Lung (tissue), 12 donors: Measurements from ENCODE around the gene NAPEPLD. TPM values are rescaled to one million over a fixed set of nuclear protein-coding genes. Genes with fewer than 3 reads are reported as not detected.
"Not testable (repeated sequence)": the region's sequence is repeated elsewhere in the genome, so short reads cannot be mapped to it uniquely, and the experiment has no call there.

ENCODE experiments used
- ATAC-seq: fragments of 200-7000 bp; cut with Tn5 transposase; one replicate; pipeline ENCODE4 v1.9.1; 2020; ENCODE audit warnings: moderate number of reproducible peaks; ENCODE audit not compliant: insufficient read depth, low FRiP score
- DNase-seq, 3 donors: peaks; one replicate each; pipeline ENCODE4 v3.0.0-alpha.2; 2013 to 2017
- H3K27ac ChIP-seq, 2 donors: one replicate each; pipeline ENCODE4 v1.5.1; 2013; ENCODE audit warnings: mild to moderate bottlenecking in 2 of 2, moderate library complexity in 2 of 2, control low read depth in 1 of 2, inconsistent platforms in 1 of 2, low read depth in 1 of 2, low read length in 1 of 2
- H3K27me3 ChIP-seq, 3 donors: one replicate each; pipeline ENCODE4 v1.5.1; 2013; ENCODE audit warnings: low read length in 2 of 3; ENCODE audit not compliant: control insufficient read depth in 3 of 3, insufficient read depth in 3 of 3
- H3K36me3 ChIP-seq, 4 donors: one replicate each; pipeline ENCODE4 v1.5.1; 2013; ENCODE audit warnings: low read length in 4 of 4, mild to moderate bottlenecking in 1 of 4, moderate library complexity in 1 of 4; ENCODE audit not compliant: control insufficient read depth in 4 of 4, insufficient read depth in 4 of 4
- H3K4me1 ChIP-seq, 5 donors: one replicate each; pipeline ENCODE4 v1.5.1; 2013; ENCODE audit warnings: low read length in 5 of 5, mild to moderate bottlenecking in 2 of 5, moderate library complexity in 1 of 5; ENCODE audit not compliant: control insufficient read depth in 5 of 5, insufficient read depth in 5 of 5
- H3K4me3 ChIP-seq: one replicate; pipeline ENCODE4 v1.5.1; 2013; ENCODE audit warnings: mild to moderate bottlenecking, control low read depth, moderate library complexity
- H3K9ac ChIP-seq, 2 donors: one replicate each; pipeline ENCODE4 v1.5.1; 2013; ENCODE audit warnings: low read length in 2 of 2, control low read depth in 1 of 2; ENCODE audit not compliant: insufficient read depth in 1 of 2
- H3K9me3 ChIP-seq, 4 donors: one replicate each; pipeline ENCODE4 v1.5.1; 2013; ENCODE audit warnings: low read length in 3 of 4, mild to moderate bottlenecking in 1 of 4, moderate library complexity in 1 of 4; ENCODE audit not compliant: control insufficient read depth in 4 of 4, insufficient read depth in 3 of 4
- WGBS, 2 donors: extraction: QIAGEN DNeasy Blood & Tissue Kit; methylation state at CpG; one replicate each; pipeline ENCODE4 v1.1.7; 2013; 5-methylcytosine and 5-hydroxymethylcytosine counted together
- polyA plus RNA-seq, 2 donors: library from polyadenylated mRNA; stranded (reverse); fragments of 200-250 nt; gene quantifications; one replicate each; pipeline ENCODE4 v1.2.1, GENCODE V29; 2013
- total RNA-seq, 2 donors: library from RNA; depleted of rRNA in 1 of 2; stranded (reverse); fragments of >200 nt in 1 of 2; gene quantifications; one replicate each; pipeline ENCODE4 v1.2.1, GENCODE V29; 2014 to 2021
- TF ChIP-seq, protein P1 (sequence below): IDR thresholded peaks from 2 replicates; pipeline ENCODE4 v1.5.1; 2012; ENCODE audit warnings: mild to moderate bottlenecking; ENCODE audit errors: control extremely low read depth, extremely low read depth
- donor health status: control.
- donor health status: control.
- donor health status: Bipolar disorder and iron deficiency.
- donor health status: healthy.
- donor health status: DM: yes; HTN: yes; CAD: no.

Gene NAPEPLD
- total and polyA plus RNA-seq, 4 donors, result 2.9 to 37.0 (median 8.9) TPM

DNA sequence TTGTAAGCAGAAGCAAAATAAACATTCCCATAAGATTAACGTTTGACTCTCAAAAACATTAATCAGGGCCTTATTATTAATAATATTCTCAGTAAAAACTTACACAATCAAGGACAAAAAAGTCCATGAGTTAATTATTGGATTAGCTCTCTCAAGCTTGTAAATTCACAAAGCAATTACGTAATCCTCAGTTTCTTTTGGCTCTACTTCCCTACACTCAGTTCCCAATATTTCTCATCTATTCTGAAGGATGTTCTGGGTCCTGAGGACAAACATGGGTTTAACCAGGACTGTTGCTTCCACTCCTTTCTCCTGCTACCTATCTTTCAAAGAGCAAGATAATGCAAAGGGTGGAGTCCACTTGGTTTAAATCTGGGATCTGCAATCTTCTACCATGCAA is 89.4 kb downstream of the NAPEPLD start:
- Histone ChIP-seq H3K9ac (no peak overlapping the region), H3K4me1 (no peaks in the 10 kb centered on the region), H3K4me3 (no peak overlapping the region), H3K9me3 (no peaks in the 10 kb centered on the region), H3K27me3 (no peaks in the 10 kb centered on the region), H3K36me3 (no peaks in the 10 kb centered on the region), H3K27ac (no peak overlapping the region)
- ATAC-seq, result no peak
- 41 to 61% methylated on average over 2 of the region's 2 CpGs for WGBS, 2 donors
- DNase-seq, result peak in 1 of 3 donors; percentile 16
- TF ChIP-seq, protein P1, sequence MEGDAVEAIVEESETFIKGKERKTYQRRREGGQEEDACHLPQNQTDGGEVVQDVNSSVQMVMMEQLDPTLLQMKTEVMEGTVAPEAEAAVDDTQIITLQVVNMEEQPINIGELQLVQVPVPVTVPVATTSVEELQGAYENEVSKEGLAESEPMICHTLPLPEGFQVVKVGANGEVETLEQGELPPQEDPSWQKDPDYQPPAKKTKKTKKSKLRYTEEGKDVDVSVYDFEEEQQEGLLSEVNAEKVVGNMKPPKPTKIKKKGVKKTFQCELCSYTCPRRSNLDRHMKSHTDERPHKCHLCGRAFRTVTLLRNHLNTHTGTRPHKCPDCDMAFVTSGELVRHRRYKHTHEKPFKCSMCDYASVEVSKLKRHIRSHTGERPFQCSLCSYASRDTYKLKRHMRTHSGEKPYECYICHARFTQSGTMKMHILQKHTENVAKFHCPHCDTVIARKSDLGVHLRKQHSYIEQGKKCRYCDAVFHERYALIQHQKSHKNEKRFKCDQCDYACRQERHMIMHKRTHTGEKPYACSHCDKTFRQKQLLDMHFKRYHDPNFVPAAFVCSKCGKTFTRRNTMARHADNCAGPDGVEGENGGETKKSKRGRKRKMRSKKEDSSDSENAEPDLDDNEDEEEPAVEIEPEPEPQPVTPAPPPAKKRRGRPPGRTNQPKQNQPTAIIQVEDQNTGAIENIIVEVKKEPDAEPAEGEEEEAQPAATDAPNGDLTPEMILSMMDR, result no peak

DNA sequence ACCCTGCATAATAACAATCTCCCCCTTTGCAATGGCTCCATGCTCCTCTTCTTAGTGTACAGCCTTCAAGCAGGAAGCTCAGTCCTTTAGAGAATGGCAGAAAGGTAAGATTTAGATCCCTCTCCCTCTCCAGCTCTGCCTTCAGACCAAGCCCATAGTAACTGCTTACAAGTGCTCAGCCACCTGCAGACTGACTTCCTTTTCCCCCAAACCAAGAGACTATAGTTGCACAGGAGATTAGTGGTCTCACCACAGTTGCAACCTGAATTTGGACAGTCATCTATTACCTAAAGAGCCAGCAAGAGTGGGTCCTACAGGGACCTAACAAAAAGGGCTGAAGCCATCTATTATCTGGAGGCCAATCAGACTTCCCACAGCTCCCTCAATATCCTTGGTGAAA is 90.8 kb downstream of the NAPEPLD start:
- Histone ChIP-seq H3K9me3 (no peaks in the 10 kb centered on the region), H3K9ac (no peak overlapping the region), H3K27me3 (no peaks in the 10 kb centered on the region), H3K36me3 (peaks cover 0 to 2% (median 0%) of the 10 kb centered on the region in 4 donors), H3K4me1 (no peaks in the 10 kb centered on the region), H3K27ac (no peak overlapping the region), H3K4me3 (no peak overlapping the region)
- TF ChIP-seq, protein P1, result no peak
- no peak for DNase-seq
- no peak for ATAC-seq

DNA sequence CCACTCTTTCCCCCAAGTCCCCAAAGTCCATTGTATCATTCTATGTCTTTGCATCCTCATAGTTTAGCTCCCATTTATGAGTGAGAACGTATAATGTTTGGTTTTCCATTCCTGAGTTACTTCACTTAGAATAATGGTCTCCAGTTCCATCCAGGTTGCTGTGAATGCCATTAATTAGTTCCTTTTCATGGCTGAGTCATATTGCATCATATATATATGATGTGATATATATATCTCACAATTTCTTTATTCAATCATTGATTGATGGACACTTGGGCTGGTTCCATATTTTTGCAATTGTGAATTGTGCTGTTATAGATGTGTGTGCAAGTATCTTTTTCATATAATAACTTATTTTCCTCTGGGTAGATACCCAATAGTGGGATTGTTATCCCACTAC is 92.9 kb downstream of the NAPEPLD start:
- DNase-seq, result not testable (repeated sequence)
- whole genome bisulfite sequencing, 2 donors, result 89 to 97% methylated on average over 1 of the region's 1 CpG

DNA sequence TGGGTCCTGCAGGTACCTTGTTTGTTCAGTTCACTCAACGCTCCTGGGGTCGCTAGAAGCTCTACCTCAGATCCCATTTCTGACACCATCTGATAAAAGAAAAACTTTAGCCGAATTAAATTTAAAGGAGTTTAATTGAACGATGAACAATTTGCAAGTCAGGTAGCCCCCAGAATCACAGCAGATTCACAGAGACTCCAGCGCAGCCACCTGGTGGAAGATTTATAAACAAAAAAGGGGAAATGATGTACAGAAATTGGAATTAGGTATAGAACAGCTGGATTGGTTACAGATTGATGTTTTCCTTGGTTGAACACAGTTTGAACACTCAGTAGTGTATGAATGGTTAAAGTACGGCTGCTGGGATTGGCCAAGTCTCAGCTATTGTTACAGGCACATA is 97.4 kb downstream of the NAPEPLD start:
- DNase-seq, result no peak
- no peak overlapping the region for H3K27ac ChIP-seq
- H3K4me3 ChIP-seq, result no peak overlapping the region
- ATAC-seq, result no peak
- no peaks in the 10 kb centered on the region for H3K4me1 ChIP-seq
- TF ChIP-seq, protein P1, result no peak
- 93 to 95% methylated on average over 6 of the region's 6 CpGs for WGBS, 2 donors
- H3K9ac ChIP-seq, result no peak overlapping the region
- H3K27me3 ChIP-seq, result no peaks in the 10 kb centered on the region
- peaks cover 0 to 2% (median 0%) of the 10 kb centered on the region in 4 donors for H3K36me3 ChIP-seq
- no peaks in the 10 kb centered on the region for H3K9me3 ChIP-seq

More for the DNA sequence above, 92.9 kb downstream of the NAPEPLD start:
- H3K27ac ChIP-seq, ATAC-seq, H3K4me3 ChIP-seq, H3K9ac ChIP-seq, H3K27me3 ChIP-seq, H3K9me3 ChIP-seq, H3K36me3 ChIP-seq, H3K4me1 ChIP-seq: not testable (repeated sequence)

Other genes starting within 250 kb of the NAPEPLD start
- 10 to 100 TPM in 1 of 2 donors, 1 to 10 TPM in 1; 3.2 to 81.6 TPM for gene LRRC17, start 236.1 kb downstream of the NAPEPLD start, total RNA-seq
- gene LRRC17, start 236.1 kb downstream of the NAPEPLD start, polyA plus RNA-seq, result 1 to 10 TPM in 1 of 2 donors, under 1 TPM in 1; 0.63 to 1.1 TPM
- 10 to 100 TPM in 1 of 2 donors, 1 to 10 TPM in 1; 6.0 to 12.3 TPM for gene FBXL13, start 74.3 kb downstream of the NAPEPLD start, total RNA-seq
- 1 to 10 TPM in 1 of 2 donors, under 1 TPM in 1; 0.61 to 1.4 TPM for gene FBXL13, start 74.3 kb downstream of the NAPEPLD start, polyA plus RNA-seq
- 10 to 100 TPM; 33.6 to 39.4 TPM for gene ARMC10, start 74.0 kb downstream of the NAPEPLD start, total RNA-seq
- 10 to 100 TPM; 22.2 to 23.1 TPM for gene ARMC10, start 74.0 kb downstream of the NAPEPLD start, polyA plus RNA-seq
- gene PMPCB, start 148.3 kb upstream of the NAPEPLD start, total RNA-seq, result 10 to 100 TPM; 38.8 to 78.1 TPM
- gene PMPCB, start 148.3 kb upstream of the NAPEPLD start, polyA plus RNA-seq, result 10 to 100 TPM; 44.2 to 51.9 TPM
- 10 to 100 TPM; 18.4 to 21.6 TPM for gene DNAJC2, start 195.7 kb upstream of the NAPEPLD start, total RNA-seq
- gene DNAJC2, start 195.7 kb upstream of the NAPEPLD start, polyA plus RNA-seq, result 10 to 100 TPM; 17.9 to 27.7 TPM
- gene PSMC2, start 198.5 kb upstream of the NAPEPLD start, total RNA-seq, result 100 to 1,000 TPM in 1 of 2 donors, 10 to 100 TPM in 1; 68.8 to 106 TPM
- 100 to 1,000 TPM in 1 of 2 donors, 10 to 100 TPM in 1; 94.9 to 157 TPM for gene PSMC2, start 198.5 kb upstream of the NAPEPLD start, polyA plus RNA-seq